ENCODE data around the gene ID3. TPM values are rescaled to one million over a fixed set of nuclear protein-coding genes. Genes with fewer than 3 reads are reported as not detected.

The ID3 gene
- total and polyA plus RNA-seq, 9 of the 15 experiments (the other 6 are each of a cell fraction or from before 2014, with no cell fraction given) = 6.8 to 59.8 (median 23.5) TPM

GRCh38 chr1:23539698-23540266 is 19.5 kb downstream of the ID3 start (continued):
- TF ChIP-seq FOSL1 (tag; conservative IDR thresholded peaks at IDR 0.05) (peak; percentile 49; the same call in 1 of the 2 replicates), ZC3H11A (IDR thresholded peaks at IDR 0.05; ENCODE audit: low read depth, low read length) (peak; percentile 85), SLC30A9 (CRISPR knock-in tag; IDR thresholded peaks at IDR 0.05) (no peak), KLF6 (CRISPR knock-in tag; IDR thresholded peaks at IDR 0.05; ENCODE audit: borderline replicate concordance) (no peak), MXD1 (CRISPR knock-in tag; IDR thresholded peaks at IDR 0.05; ENCODE audit: borderline replicate concordance, poor library complexity, severe bottlenecking) (no peak), DEAF1 (CRISPR knock-in tag; IDR thresholded peaks at IDR 0.05) (peak; percentile 99), FOXK2 (conservative IDR thresholded peaks at IDR 0.05 in 1 of 2, IDR thresholded peaks at IDR 0.05 in 1 of 2; ENCODE audit: low read depth in 2 of 2) (peak; percentile 47 to 56; a peak in 2 of 4 replicates), L3MBTL2 (IDR thresholded peaks at IDR 0.05) (peak; percentile 87), SMARCA4 (IDR thresholded peaks at IDR 0.05) (peak; percentile 81), FOXP1 (CRISPR knock-in tag; IDR thresholded peaks at IDR 0.05) (peak; percentile 74; the same call in 1 of the 2 replicates), U2AF2 (optimal IDR thresholded peaks at IDR 0.05; ENCODE audit: low read depth, low read length) (no peak), MAX (CRISPR knock-in tag; IDR thresholded peaks at IDR 0.05) (peak; percentile 91), HMGN3 (IDR thresholded peaks at IDR 0.05; ENCODE audit: borderline replicate concordance, extremely low read depth, insufficient read length, low read depth, low read length) (no peak), RBM15 (IDR thresholded peaks at IDR 0.05; ENCODE audit: insufficient read depth, low read length) (no peak), TBL1XR1 (IDR thresholded peaks at IDR 0.05; ENCODE audit: low read length in 2 of 2) (peak; percentile 64 to 90; a peak in 2 of 4 replicates), NEUROD1 (IDR thresholded peaks at IDR 0.05; ENCODE audit: borderline replicate concordance, low read depth, low read length, partially characterized antibody) (no peak), CTCF (IDR thresholded peaks at IDR 0.05 in 2 of 3, conservative IDR thresholded peaks at IDR 0.05 in 1 of 3; ENCODE audit: insufficient read depth in 2 of 3, low read depth in 1 of 3, low read length in 3 of 3) (peak; percentile 97 to 100 (median 99)), POU5F1 (IDR thresholded peaks at IDR 0.05; ENCODE audit: borderline replicate concordance, low read depth, low read length, partially characterized antibody) (peak; percentile 8), SRF (CRISPR knock-in tag; IDR thresholded peaks at IDR 0.05) (peak; percentile 83 to 97; a peak in 3 of 4 replicates), SP1 (CRISPR knock-in tag; IDR thresholded peaks at IDR 0.05) (peak; percentile 86), CREB5 (CRISPR knock-in tag; IDR thresholded peaks at IDR 0.05) (no peak), ZNF232 (CRISPR knock-in tag; IDR thresholded peaks at IDR 0.05) (no peak)
